ENCODE measurements around the gene TSSK3.

TSSK3 gene

GRCh38 chr1:32405672-32406467 lies 43.5 kb downstream of the TSSK3 start:
- no peaks in the 10 kb centered on the region; the same call in 1 of the 2 replicates for H3K9me3 ChIP-seq (ENCODE audit: control insufficient read depth, insufficient read depth, low read length)
- H3K36me3 ChIP-seq (ENCODE audit: control insufficient read depth, insufficient read depth, low read length) = no peaks in the 10 kb centered on the region
- H3K27ac ChIP-seq (ENCODE audit: low read depth, low read length) = no peak overlapping the region
- no peak overlapping the region for H3K4me3 ChIP-seq (ENCODE audit: low read depth, low read length)
- no peak overlapping the region for H3K9ac ChIP-seq (ENCODE audit: low read depth, low read length)
- peaks cover 2% of the 10 kb centered on the region; the same call in 1 of the 2 replicates for H3K4me1 ChIP-seq (ENCODE audit: control insufficient read depth, insufficient read depth, low read length)
- H3K27me3 ChIP-seq (ENCODE audit: control insufficient read depth, insufficient read depth, low read length) = no peaks in the 10 kb centered on the region

GRCh38 chr1:32406629-32407111 lies 44.3 kb downstream of the TSSK3 start:
- Histone ChIP-seq H3K27me3 (ENCODE audit: control insufficient read depth, insufficient read depth, low read length) (no peaks in the 10 kb centered on the region), H3K9ac (ENCODE audit: low read depth, low read length) (no peak overlapping the region), H3K27ac (ENCODE audit: low read depth, low read length) (no peak overlapping the region), H3K4me3 (ENCODE audit: low read depth, low read length) (no peak overlapping the region), H3K9me3 (ENCODE audit: control insufficient read depth, insufficient read depth, low read length) (no peaks in the 10 kb centered on the region; the same call in 1 of the 2 replicates), H3K4me1 (ENCODE audit: control insufficient read depth, insufficient read depth, low read length) (no peaks in the 10 kb centered on the region), H3K36me3 (ENCODE audit: control insufficient read depth, insufficient read depth, low read length) (no peaks in the 10 kb centered on the region)

GRCh38 chr1:32411261-32411660 lies 48.9 kb downstream of the TSSK3 start:
- Histone ChIP-seq H3K9ac (ENCODE audit: low read depth, low read length) (no peak overlapping the region), H3K4me1 (ENCODE audit: control insufficient read depth, insufficient read depth, low read length) (no peaks in the 10 kb centered on the region), H3K9me3 (ENCODE audit: control insufficient read depth, insufficient read depth, low read length) (peaks cover 21% of the 10 kb centered on the region), H3K27me3 (ENCODE audit: control insufficient read depth, insufficient read depth, low read length) (no peaks in the 10 kb centered on the region), H3K36me3 (ENCODE audit: control insufficient read depth, insufficient read depth, low read length) (no peaks in the 10 kb centered on the region), H3K4me3 (ENCODE audit: low read depth, low read length) (no peak overlapping the region), H3K27ac (ENCODE audit: low read depth, low read length) (no peak overlapping the region)

GRCh38 chr1:32413507-32414185 lies 51.3 kb downstream of the TSSK3 start:
- peaks cover 40% of the 10 kb centered on the region for H3K9me3 ChIP-seq (ENCODE audit: control insufficient read depth, insufficient read depth, low read length)
- H3K27ac ChIP-seq (ENCODE audit: low read depth, low read length) = no peak overlapping the region
- no peak overlapping the region for H3K9ac ChIP-seq (ENCODE audit: low read depth, low read length)
- H3K36me3 ChIP-seq (ENCODE audit: control insufficient read depth, insufficient read depth, low read length) = no peaks in the 10 kb centered on the region
- H3K4me1 ChIP-seq (ENCODE audit: control insufficient read depth, insufficient read depth, low read length) = no peaks in the 10 kb centered on the region
- H3K4me3 ChIP-seq (ENCODE audit: low read depth, low read length) = no peak overlapping the region
- H3K27me3 ChIP-seq (ENCODE audit: control insufficient read depth, insufficient read depth, low read length) = no peaks in the 10 kb centered on the region

Data from HUES48 (cell line).